GM18858 (cell line): ENCODE results near the gene SH3GLB1.
"Not testable (repeated sequence)": the region's sequence is repeated elsewhere in the genome, so short reads cannot be mapped to it uniquely, and the experiment has no call there.

Experiments
- ATAC-seq: cut with Tn5 transposase; IDR thresholded peaks from one replicate; pipeline ENCODE4 v1.9.1; 2021; ENCODE audit not compliant: unreplicated experiment

SH3GLB1 gene

DNA sequence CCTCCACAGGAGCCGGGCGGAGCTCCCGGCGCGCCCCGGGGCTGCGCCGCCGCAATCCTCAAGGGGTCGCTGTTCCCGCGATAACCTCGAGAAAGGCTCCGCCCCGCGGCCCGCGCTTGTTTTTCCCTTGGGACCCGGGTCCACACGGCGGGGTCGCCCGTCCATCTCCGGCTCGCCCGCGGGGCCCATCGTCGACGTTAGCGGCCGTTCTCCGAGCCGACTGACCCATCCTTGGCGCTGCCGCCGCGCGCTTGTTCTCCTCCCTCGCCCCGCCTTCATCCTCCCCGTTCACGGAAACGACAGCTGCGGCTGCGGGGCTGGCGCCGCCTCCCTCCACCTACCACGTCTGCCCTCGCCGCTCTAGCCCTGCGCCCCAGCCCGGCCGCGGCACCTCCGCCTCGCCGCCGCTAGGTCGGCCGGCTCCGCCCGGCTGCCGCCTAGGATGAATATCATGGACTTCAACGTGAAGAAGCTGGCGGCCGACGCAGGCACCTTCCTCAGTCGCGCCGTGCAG is at the start of gene SH3GLB1:
Gene SH3GLB1 (plus strand): TSS at position 119 of the 514 bp plus-strand sequence. CDS start 324 bp downstream, at position 443.
- peak; percentile 81 for ATAC-seq

DNA sequence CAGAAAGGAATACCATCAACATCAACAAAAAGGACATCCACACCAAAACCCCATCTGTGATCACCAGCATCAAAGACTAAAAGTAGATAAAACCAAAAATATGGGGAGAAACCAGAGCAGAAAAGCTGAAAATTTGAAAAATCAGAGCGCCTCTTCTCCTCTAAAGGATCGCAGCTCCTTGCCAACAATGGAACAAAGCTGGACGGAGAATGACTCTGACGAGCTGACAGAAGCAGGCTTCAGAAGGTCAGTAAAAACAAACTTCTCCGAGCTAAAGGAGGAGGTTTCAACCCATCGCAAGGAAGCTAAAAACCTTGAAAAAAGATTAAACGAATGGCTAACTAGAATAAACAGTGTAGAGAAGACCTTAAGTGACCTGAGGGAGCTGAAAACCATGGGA is 46.0 kb upstream of the SH3GLB1 start:
- ATAC-seq, result not testable (repeated sequence)

DNA sequence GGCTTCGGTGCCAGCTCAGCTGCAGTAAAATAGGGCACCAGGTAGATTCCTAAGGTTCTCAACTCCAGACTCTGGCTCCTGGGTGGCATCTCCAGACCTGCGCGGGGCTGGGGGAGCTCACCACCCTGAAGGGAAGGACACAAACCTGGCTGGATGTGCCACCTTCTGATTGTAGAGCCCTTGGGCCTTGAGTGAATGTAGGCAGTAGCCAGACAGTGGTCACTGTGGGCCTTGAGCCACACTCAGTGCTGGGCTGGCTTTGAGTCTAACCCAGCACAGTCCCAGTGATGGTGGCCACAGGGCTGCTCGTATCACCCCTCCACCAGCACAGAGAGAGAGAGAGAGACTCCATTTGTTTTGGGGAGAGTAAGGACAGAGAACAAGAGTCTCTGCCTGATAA is 38.0 kb upstream of the SH3GLB1 start:
- ATAC-seq, result no peak

DNA sequence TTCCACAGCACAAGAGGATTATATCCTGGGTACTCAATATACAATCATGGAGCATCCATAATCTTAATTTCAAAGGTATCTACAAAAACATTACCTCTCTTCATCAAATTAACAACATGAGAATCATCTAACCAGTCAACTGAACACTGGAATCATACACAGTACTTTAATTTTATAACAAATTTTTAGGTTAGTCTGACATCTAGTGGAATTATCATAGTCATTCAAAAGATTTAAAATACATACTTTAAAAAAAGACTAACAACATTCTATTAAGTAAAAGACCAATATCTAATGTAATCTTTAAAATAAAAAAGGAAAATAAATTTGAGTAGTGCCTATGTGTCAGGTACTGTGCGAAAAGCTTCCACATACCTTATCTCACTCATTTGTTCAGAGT is 16.8 kb upstream of the SH3GLB1 start:
- no peak for ATAC-seq

DNA sequence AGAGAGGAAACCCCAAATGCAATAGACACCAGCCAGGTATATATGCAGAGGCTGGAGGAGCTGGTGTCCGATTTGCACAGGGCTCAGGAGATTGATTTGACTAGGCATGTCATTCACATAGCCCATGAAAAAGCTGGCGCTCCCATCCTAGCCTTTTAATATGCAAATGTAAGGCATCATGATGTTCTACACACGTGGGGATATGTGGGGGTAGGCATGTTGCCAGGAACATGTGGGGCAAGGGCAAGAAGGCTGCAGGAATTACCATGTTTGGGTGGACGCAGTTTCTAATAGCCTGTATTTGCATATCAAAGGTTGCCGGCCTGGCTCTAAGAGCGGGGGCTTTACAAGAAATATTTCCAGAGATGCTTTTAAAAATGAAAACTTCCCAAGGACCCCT is 11.7 kb upstream of the SH3GLB1 start:
- ATAC-seq, result no peak

DNA sequence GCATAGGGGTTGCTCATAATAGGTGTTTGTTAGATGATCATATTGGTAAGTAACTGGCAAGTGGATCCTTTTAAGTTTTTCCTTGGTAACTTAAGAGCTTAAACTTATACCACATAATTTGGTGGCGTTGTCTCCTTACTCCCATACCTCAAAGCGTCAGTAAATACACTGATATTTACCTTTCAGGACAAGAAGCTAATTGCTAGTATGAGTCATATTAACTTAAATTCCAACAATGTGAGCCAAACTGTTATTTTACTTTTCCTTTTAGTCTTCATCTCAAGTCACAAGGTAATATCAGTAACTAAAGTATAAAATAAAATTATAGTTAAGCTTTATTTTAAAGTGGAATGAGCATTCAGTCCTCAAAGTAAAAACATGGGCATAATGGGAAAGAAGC is 9.0 kb upstream of the SH3GLB1 start:
- no peak for ATAC-seq

DNA sequence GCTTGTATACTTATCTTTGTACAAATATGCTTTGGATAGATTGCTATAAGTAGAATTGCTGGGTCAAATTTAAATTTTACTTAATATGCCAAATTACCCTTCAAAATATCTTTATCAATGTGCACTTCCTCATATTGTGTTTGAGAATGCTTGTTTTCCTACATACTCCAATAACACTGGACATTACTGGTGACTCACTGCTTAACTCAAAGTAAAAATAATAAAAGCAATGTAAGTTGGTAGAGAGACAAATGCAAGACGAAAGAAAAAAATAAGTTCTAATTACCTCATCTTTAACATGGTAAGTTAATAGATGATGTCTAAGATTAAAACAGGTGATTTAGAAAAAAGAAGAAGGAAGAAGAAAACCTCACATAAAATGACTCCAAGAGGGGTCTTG is 7.9 kb upstream of the SH3GLB1 start:
- ATAC-seq, result no peak

DNA sequence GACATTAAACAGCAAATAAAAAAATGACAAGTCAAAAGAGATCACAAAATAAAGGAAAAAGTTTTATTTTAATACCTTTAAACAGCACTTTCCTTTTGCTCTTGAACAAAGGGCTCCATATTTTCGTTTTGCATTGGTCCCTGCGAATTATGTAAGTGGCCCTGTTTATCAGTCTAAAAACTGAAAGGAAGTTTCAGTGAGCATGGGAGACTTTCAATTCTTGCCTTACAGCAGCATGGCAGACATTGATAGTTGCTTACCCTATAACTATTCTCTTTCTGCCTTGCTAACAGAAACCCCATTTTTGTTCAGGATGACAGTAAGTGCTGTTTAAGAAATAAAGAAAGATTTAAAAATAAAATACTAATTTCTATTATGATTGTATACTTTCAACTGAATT is 5.2 kb upstream of the SH3GLB1 start:
- ATAC-seq, result peak; percentile 33

DNA sequence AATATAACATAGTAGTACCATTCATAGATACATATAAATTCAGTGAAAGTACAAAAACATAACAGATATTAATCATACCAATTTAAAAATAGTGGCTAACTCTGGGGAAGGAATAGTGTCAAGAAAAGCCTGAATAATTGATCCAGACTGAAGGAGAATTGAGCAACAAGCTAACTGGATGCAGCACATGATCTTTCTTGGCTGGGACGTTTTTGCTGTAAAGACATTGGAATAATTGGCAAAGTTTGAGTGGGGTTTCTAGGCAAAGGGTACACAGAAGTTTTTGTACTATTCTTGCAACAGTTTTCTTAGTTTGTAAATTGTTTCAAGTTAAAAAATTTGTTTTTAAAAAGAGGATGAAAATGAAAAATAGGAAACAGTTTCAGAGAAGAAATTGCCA is 2.6 kb upstream of the SH3GLB1 start:
- no peak for ATAC-seq

DNA sequence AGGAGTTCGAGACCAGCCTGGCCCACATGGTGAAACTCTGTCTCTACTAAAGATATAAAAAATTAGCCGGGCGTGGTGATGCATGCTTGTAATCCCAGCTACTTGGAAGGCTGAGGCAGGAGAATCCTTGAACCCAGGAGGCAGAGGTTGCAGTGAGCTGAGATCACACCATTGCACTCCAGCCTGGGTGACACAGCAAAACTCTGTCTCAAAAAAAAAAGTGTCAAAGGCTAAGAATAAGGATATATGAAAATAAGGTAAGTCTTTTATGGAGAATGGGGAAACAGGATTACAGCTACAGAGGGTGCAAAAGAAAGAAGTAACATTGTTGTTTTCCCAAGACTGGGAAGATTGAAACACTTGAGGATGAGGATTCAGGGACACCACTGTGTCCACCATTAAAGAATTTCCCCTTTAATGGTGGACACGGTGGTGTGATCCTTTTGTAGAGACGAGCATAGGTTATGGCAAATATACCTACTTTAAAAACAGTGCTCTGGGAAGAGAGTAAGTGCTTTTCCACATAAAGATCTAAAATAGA is 1.4 kb upstream of the SH3GLB1 start:
- ATAC-seq, result not testable (repeated sequence)

DNA sequence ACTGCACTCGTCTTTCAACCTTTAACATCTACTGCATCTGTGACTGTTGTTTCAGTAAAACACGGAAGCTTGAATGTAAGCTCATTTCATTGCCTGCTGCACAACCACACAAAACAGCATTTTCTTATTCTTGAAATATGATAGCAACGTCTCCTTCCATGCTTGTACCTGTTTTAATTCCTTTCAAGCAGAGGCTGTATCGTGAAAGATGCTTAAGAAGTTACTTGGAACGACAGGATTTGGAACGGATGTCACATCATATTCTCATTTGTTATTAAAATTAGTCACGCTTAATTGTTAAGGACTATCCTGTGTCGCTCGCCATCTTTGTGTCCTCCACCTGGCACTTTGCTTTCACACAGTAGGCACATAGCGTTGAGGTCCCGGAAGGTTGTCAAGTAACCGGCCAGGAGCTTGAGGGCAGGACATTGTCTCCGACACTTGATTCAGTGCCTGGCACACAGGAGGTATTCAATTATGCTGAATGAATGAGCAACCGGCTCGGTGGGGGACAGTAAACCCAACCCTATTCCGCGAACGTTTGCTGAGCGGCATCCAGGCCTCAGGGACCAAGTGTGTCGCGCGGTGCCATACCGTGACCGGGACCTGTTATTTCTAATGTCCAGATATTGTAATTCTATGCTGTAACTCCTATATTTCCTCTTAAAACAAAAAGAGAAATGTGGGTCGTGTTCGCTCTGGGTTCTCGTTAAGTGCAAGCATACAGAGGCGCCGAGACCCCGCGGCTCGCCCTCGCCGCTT is 499 bp upstream of the SH3GLB1 start:
- ATAC-seq, result peak; percentile 26

DNA sequence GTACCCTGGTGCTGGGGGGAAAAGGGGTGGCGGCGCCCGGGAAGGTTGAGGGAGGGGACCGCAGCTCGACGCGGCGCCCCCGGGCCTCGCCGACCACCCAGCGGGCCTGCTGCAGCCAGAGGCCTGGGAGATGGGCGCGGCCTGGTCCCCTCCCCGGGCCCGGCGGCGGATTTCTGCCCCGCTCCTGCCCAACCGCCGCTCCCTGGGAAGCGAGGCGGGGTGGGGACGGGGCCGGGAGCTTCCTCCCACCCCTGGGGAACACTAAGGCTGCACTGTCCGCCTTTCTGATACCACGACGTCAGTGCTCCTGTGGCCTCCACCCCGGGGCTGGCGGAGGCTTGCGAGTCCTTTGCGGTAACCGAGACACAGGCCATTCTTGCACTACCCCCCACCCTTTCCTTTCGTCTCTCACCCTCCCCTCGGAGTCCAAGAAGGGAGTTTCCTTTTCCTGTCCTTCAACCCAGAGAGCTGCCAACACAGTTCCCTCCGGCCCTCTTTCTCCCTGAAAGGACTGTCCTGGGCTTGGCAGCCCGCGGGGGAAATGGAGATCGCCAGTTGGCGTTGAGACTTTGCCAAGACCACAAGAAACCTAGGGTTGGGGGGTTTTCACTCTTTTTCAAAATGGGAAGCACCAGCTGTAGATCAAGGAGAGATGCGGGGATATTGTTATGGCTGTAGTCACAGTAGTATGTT is 742 bp downstream of the SH3GLB1 start:
- peak; percentile 19 for ATAC-seq

DNA sequence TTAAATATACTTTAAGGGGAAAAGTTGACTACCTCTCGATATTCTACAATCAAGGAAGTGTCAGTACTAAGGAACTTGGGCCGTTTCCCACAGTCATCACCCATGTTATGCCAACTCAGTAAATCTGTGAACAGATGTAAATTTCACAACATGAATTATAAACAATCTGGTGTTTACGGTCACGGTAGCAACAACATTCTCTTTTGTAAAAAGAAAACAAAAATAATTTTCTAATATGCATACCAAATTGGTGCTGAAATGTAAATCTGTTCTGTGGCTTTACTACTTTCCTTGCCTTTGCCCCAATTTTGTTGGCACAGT is 1.2 kb downstream of the SH3GLB1 start:
- ATAC-seq, result no peak

DNA sequence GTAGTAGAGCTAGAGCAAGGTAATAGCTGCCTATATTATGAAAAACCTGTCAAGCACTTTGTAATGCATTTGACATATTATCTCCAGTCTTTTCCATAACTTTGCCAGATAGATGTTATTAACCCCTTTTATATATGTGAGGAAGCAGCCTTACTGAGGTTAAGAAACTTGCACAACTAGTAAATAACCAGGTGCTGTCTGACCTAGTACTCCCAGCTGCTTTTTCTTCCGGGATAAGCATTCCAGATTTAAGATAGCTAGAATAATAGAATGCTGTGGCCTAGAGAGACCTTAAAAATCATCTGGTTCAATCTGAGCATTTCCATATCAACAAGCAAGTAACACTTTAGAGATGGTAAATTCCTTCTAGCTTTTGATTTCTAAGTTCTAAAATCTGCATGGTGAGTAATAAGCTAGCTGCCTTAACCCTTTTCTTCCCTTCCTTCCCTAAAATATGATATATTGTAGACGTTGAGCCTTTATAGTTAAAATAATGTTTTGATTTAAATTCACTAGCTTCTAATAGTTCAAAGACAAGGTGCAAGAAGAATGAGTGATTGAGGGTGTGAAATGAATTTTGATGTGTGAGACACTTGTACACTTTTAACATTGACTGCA is 1.8 kb downstream of the SH3GLB1 start:
- ATAC-seq, result no peak

DNA sequence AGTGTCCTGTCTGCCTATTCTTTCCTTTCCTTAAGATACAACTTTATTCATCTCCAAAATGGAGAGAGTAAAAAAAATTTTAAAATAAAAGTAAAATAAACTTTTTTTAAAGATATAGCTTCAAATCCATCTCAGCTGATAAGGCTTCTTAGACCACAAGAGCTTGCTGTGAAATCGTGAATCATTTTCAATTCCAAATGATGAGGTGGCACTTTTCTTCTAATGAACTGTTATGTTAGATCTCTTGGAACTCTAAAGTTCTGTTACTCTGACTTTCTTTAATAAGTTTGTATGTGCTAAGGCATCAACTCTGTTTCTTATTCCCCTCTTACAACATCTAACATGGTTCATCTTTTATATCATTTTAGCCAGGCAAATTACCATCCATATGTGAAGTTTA is 4.5 kb downstream of the SH3GLB1 start:
- no peak for ATAC-seq

DNA sequence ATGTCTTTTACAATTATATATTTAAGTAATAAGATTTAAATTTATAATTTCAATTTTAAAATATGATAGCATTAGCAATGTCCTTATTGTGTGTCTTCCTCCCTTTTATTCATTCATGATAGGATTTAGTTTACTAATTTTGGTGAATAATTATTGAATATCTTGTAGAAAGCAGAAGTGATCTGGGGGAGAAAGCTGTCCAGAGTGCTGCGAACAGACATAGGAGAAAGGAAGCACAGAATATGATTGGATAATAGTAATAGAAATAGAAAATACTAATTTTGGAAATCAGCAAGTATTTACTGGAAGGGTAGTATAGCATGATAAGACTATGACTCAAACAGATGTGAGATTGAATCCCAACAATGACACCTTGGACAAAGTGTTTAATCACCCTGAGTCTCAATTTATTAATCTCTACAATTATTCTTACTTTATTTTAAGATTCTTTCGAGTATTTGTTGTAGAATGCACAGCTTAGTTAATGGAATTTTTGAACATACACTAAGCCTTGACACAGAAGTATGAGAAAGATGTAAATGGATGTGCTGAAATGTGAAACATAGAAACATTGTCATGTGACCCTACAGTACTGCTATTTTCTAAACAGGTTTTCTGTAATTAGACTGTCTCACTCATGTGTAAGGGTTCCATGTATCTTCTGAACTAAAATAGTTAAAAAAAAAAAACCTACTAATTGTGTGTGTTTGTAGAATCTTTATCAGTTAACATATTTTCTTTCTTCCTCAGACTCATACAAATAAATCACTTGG is 7.9 kb downstream of the SH3GLB1 start:
- no peak for ATAC-seq

DNA sequence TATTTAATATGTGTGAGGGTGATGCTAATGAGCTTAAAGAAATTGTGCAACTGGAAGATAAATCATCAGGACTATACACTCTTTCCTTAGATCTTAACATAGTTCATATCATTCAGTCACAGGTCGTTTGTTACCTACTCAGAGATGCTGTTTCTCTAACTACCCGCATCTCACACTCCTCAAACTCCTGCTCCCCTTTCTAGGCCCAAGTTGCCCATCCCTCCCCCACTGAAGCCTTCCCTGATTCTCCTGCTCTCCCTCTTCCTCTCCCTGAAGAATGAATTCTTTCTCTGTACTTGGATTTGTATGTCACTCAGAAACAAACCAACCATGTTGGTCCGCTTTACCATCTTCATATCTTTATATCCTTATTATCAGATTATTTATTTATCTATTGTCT is 9.1 kb downstream of the SH3GLB1 start:
- no peak for ATAC-seq

DNA sequence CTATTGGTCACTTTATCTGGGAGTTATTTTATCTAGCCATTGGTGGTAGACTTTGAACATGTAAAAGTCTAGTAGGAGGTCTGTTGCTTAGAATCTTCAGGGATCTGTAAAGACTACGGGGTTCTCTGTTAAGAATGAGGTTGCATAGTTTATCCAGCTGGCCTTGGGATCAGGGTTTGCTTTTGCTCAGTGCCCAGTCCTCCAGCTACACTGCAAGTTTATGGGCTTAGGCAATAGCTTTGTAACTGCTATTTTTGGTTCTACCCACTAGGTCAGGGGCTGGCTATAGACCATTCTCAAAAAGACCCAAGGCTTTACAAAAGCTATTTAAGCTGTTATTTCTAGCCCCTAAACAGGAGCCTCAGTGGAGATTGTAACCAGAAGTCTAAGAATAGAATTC is 9.8 kb downstream of the SH3GLB1 start:
- ATAC-seq, result no peak

DNA sequence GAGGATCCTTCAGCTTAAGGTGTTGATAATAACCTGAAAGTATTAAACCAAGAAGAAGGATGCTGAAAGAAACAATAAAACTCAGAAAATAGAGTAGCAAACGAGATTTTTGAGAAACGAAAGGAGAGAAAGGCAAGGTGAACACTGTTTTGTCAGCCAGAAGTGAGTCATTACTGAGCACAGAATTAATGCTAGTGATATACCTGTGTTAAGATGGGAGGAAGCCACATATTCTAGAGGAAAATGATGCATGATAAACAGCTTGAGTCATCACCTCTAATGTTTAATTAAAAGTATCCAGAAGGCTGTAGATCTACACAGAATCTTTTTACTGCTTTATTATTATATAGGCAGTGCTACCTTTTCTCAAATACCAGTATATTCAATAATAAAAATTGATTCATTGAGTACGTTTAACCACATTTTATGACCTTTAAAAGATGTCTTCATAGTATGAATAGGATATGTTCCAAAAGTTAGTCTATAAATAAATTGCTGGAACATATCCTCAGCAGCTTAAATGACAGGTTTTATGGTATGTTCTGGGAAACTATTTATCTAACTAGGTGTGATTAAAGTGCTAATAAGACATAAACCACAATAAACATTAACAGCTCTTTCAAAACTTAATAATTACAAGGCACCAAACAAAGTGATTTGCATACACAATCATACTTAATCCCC is 10.3 kb downstream of the SH3GLB1 start:
- no peak for ATAC-seq

DNA sequence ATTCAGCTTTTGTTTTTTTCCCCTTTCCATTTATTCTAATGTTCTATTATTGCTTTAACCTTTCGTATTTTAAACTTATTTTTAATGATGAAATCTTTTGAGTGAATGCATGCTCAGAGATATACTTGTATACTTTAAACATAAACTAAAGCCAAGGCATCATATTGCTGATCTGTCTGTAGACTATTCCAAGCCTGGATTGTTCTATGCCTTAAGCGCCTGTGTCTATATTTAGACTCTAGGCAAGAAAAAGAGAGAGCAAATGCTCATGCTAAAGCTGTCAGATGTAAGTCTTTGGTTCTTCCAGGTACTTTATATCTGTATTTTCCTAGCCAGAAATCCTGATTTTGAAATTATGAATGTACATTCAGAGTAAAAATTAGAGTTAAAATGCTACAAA is 14.4 kb downstream of the SH3GLB1 start:
- no peak for ATAC-seq

DNA sequence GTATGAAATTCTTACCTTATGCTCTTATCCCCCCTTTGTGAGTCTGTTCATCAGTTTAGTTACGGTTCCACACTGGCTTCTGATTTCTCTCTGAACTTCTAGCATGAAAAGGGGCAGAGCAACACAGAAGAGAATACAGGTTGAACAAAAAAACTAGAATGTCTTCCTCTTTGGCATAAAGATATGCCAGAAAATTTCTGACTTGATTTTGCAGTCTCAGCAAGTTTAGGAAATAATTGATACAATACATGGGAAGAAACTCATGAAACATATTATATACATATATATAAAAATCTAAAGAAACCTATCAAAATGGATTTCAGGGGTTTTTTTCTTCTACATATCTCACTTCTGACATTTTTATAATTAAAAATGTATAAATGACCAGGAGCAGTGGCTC is 27.0 kb downstream of the SH3GLB1 start:
- ATAC-seq, result no peak
